Cardiac septum (tissue), 1 donor: ENCODE data around the gene ERC1. TPM values are rescaled to one million over a fixed set of nuclear protein-coding genes. Genes with fewer than 3 reads are reported as not detected.
"Not testable (repeated sequence)": the region's sequence is repeated elsewhere in the genome, so short reads cannot be mapped to it uniquely, and the experiment has no call there.

Source experiments
- DNase-seq: peaks from one replicate; pipeline ENCODE4 v3.0.0-alpha.2; 2020; ENCODE audit warnings: low spot score
- intact Hi-C: fragments of 100-400 bp; cut with DNase I; formaldehyde crosslinking; loops from one replicate; pipeline ENCODE4 v1.14.0; 2022
- total RNA-seq: library from RNA; stranded (reverse); fragmentation: NEBNext Ultra II Directional; extraction: Animal tissue kit (Norgen Biotek cat#: 25700); gene quantifications from one replicate; pipeline ENCODE4 v1.2.1, GENCODE V29; 2021
- donor health status: DM: no; HTN: no; CAD: no.

Gene ERC1
- total RNA-seq, 1 donor from 2014 or later, result 56.9 TPM

GRCh38 chr12:1290716-1291115 lies 299.7 kb downstream of the ERC1 start:
- no peak for DNase-seq
- intact Hi-C loops, result no loop called here

GRCh38 chr12:1291601-1292332 lies 300.7 kb downstream of the ERC1 start:
- DNase-seq, result no peak
- intact Hi-C loops, result no loop called here

- DNase-seq, result no peak
- intact Hi-C loops, result no loop called here
Observed at GRCh38 chr12:1293901-1294300, 302.9 kb downstream of the ERC1 start.

- intact Hi-C loops, result no loop called here
- DNase-seq, result no peak
Observed at GRCh38 chr12:1297206-1297605, 306.2 kb downstream of the ERC1 start.

- intact Hi-C loops, result no loop called here
- DNase-seq, result no peak
Observed at GRCh38 chr12:1297639-1298175, 306.7 kb downstream of the ERC1 start.

GRCh38 chr12:1300460-1300859 lies 309.4 kb downstream of the ERC1 start:
- intact Hi-C loops, result no loop called here
- DNase-seq, result no peak

GRCh38 chr12:1302201-1302870 lies 311.3 kb downstream of the ERC1 start:
- intact Hi-C loops, result no loop called here
- DNase-seq, result no peak

- intact Hi-C loops, result no loop called here
- DNase-seq, result no peak
Observed at GRCh38 chr12:1305063-1305434, 314.0 kb downstream of the ERC1 start.

GRCh38 chr12:1305791-1306500 lies 314.9 kb downstream of the ERC1 start:
- no peak for DNase-seq
- intact Hi-C loops, result no loop called here

- DNase-seq, result no peak
- intact Hi-C loops, result no loop called here
Observed at GRCh38 chr12:1306817-1307216, 315.8 kb downstream of the ERC1 start.

GRCh38 chr12:1307796-1308195 lies 316.8 kb downstream of the ERC1 start:
- intact Hi-C loops, result no loop called here
- DNase-seq, result no peak

GRCh38 chr12:1309613-1310012 lies 318.6 kb downstream of the ERC1 start:
- intact Hi-C loops, result no loop called here

GRCh38 chr12:1310653-1311052 lies 319.6 kb downstream of the ERC1 start:
- no peak for DNase-seq
- intact Hi-C loops, result no loop called here

More at GRCh38 chr12:1309613-1310012, 318.6 kb downstream of the ERC1 start:
- no peak for DNase-seq

GRCh38 chr12:1311145-1311544 lies 320.1 kb downstream of the ERC1 start:
- DNase-seq, result no peak
- intact Hi-C loops, result no loop called here

- intact Hi-C loops, result no loop called here
- no peak for DNase-seq
Observed at GRCh38 chr12:1313906-1314305, 322.9 kb downstream of the ERC1 start.

- DNase-seq, result no peak
- intact Hi-C loops, result no loop called here
Observed at GRCh38 chr12:1314523-1314922, 323.5 kb downstream of the ERC1 start.

GRCh38 chr12:1316991-1317390 lies 326.0 kb downstream of the ERC1 start:
- DNase-seq, intact Hi-C loops: not testable (repeated sequence)

GRCh38 chr12:1318327-1319031 lies 327.5 kb downstream of the ERC1 start:
- no peak for DNase-seq
- intact Hi-C loops, result no loop called here

GRCh38 chr12:1319212-1319611 lies 328.2 kb downstream of the ERC1 start:
- intact Hi-C loops, result no loop called here
- DNase-seq, result no peak

GRCh38 chr12:1320021-1320420 lies 329.0 kb downstream of the ERC1 start:
- intact Hi-C loops, result no loop called here
- DNase-seq, result no peak
